CD14-positive monocyte (primary cell): ENCODE data around the gene SCRN2. TPM values are rescaled to one million over a fixed set of nuclear protein-coding genes. Genes with fewer than 3 reads are reported as not detected.

Experiments used
- DNase-seq, 3 donors: peaks; one replicate each; pipeline ENCODE4 v3.0.0-alpha.2; 2011 to 2022
- H2AFZ ChIP-seq: 2 replicates; pipeline ENCODE4 v1.6.0; 2012; ENCODE audit warnings: mild to moderate bottlenecking, low read depth, low read length, inconsistent platforms; ENCODE audit not compliant: insufficient read depth, poor library complexity, severe bottlenecking
- H3K27ac ChIP-seq, 2 donors: 1 replicate in 1 of 2; 2 replicates in 1 of 2; pipeline ENCODE4 v1.5.1; 2012 to 2013; ENCODE audit warnings: low read length in 2 of 2, control low read depth in 1 of 2, inconsistent platforms in 1 of 2, low read depth in 1 of 2, mild to moderate bottlenecking in 1 of 2
- H3K27me3 ChIP-seq, 2 donors: one replicate each; pipeline versions ENCODE4 v1.6.0 to v1.6.1; 2011 to 2013; ENCODE audit warnings: low read length in 2 of 2; ENCODE audit not compliant: control insufficient read depth in 2 of 2, insufficient read depth in 2 of 2
- H3K36me3 ChIP-seq, 2 donors: replicated peaks in 1 of 2; 1 replicate in 1 of 2; 2 replicates in 1 of 2; pipeline versions ENCODE4 v1.5.1 to v1.6.1; 2012 to 2013; ENCODE audit warnings: low read length in 2 of 2, control low read depth in 1 of 2, inconsistent platforms in 1 of 2, mild to moderate bottlenecking in 1 of 2; ENCODE audit not compliant: insufficient read depth in 2 of 2, control insufficient read depth in 1 of 2
- H3K4me1 ChIP-seq, 2 donors: 1 replicate in 1 of 2; 2 replicates in 1 of 2; pipeline versions ENCODE4 v1.5.1 to v1.6.1; 2012 to 2013; ENCODE audit warnings: low read length in 2 of 2, control low read depth in 1 of 2, inconsistent platforms in 1 of 2, mild to moderate bottlenecking in 1 of 2, moderate library complexity in 1 of 2; ENCODE audit not compliant: insufficient read depth in 2 of 2, control insufficient read depth in 1 of 2
- H3K4me2 ChIP-seq: replicated peaks from 2 replicates; pipeline ENCODE3; 2012; ENCODE audit warnings: low read length, moderate library complexity, mild to moderate bottlenecking; ENCODE audit not compliant: poor library complexity, severe bottlenecking; ENCODE audit errors: extremely low read depth
- H3K4me3 ChIP-seq, 3 experiments: fragments of 200-600 bp in 1 of 3; sonication (generic) in 1 of 3; replicated peaks in 1 of 3; 1 replicate in 2 of 3; 2 replicates in 1 of 3; pipeline ENCODE4 v1.5.1; 2011 to 2013; ENCODE audit warnings: low read length in 3 of 3, mild to moderate bottlenecking in 3 of 3, control low read depth in 2 of 3, low read depth in 2 of 3, inconsistent platforms in 1 of 3, moderate library complexity in 1 of 3
- H3K79me2 ChIP-seq: 2 replicates; pipeline ENCODE4 v1.6.0; 2012; ENCODE audit warnings: mild to moderate bottlenecking, control low read depth, inconsistent platforms, low read length, moderate library complexity; ENCODE audit not compliant: insufficient read depth
- H3K9ac ChIP-seq: 2 replicates; pipeline ENCODE4 v1.6.0; 2017; ENCODE audit warnings: low read length, mild to moderate bottlenecking; ENCODE audit not compliant: insufficient read depth, poor library complexity, severe bottlenecking
- H3K9me3 ChIP-seq, 2 donors: replicated peaks in 1 of 2; 1 replicate in 1 of 2; 2 replicates in 1 of 2; pipeline versions ENCODE4 v1.5.1 to v1.6.1; 2012 to 2013; ENCODE audit warnings: low read length in 2 of 2, control low read depth in 1 of 2; ENCODE audit not compliant: control insufficient read depth in 1 of 2, insufficient read depth in 1 of 2
- H4K20me1 ChIP-seq: 2 replicates; pipeline ENCODE4 v1.6.0; 2012; ENCODE audit warnings: mild to moderate bottlenecking, low read length, control low read depth, moderate library complexity; ENCODE audit not compliant: insufficient read depth
- H3K27ac Mint-ChIP-seq, 7 donors: one replicate each; pipeline ENCODE4 v1.8.0; 2020; ENCODE audit warnings: mild to moderate bottlenecking in 7 of 7, mixed read lengths in 7 of 7, moderate library complexity in 6 of 7, inconsistent platforms in 2 of 7
- H3K27me3 Mint-ChIP-seq, 3 donors: one replicate each; pipeline ENCODE4 v1.8.0; 2021 to 2022; ENCODE audit warnings: low read depth in 3 of 3, mild to moderate bottlenecking in 3 of 3, mixed read lengths in 3 of 3, moderate library complexity in 3 of 3, inconsistent platforms in 1 of 3
- H3K36me3 Mint-ChIP-seq, 2 donors: one replicate each; pipeline ENCODE4 v1.8.0; 2020; ENCODE audit warnings: mixed read lengths in 2 of 2, inconsistent platforms in 1 of 2, mild to moderate bottlenecking in 1 of 2
- H3K4me1 Mint-ChIP-seq: one replicate; pipeline ENCODE4 v1.8.0; 2020; ENCODE audit warnings: mild to moderate bottlenecking, mixed read lengths
- H3K4me3 Mint-ChIP-seq, 2 donors: one replicate each; pipeline ENCODE4 v1.8.0; 2020; ENCODE audit warnings: mild to moderate bottlenecking in 2 of 2, mixed read lengths in 2 of 2, moderate library complexity in 1 of 2
- H3K9me3 Mint-ChIP-seq, 7 donors: one replicate each; pipeline ENCODE4 v1.8.0; 2020 to 2022; ENCODE audit warnings: mixed read lengths in 7 of 7, mild to moderate bottlenecking in 6 of 7, moderate library complexity in 6 of 7, inconsistent platforms in 2 of 7
- CTCF ChIP-seq: fragments of 200-600 bp; IDR thresholded peaks from one replicate; pipeline ENCODE4 v1.8.0; 2022; ENCODE audit warnings: antibody characterized with exemption, mild to moderate bottlenecking
- WGBS: methylation state at CpG from one replicate; pipeline ENCODE4 v1.1.5; 2013; ENCODE audit warnings: missing lambda C conversion rate; ENCODE audit not compliant: insufficient coverage; 5-methylcytosine and 5-hydroxymethylcytosine counted together
- intact Hi-C, 2 donors: fragments of 100-400 bp; cut with micrococcal nuclease; formaldehyde crosslinking; loops; one replicate each; pipeline versions ENCODE4 v1.15.0 to v1.15.1; 2023
- polyA plus RNA-seq, 3 donors: library from polyadenylated mRNA; depleted of rRNA in 1 of 3; unstranded in 2 of 3; stranded (reverse) in 1 of 3; fragments of 300-500 nt in 2 of 3; fragments of >200 nt in 1 of 3; fragmentation: Illumina TruSeq in 2 of 3; gene quantifications; 1 replicate in 2 of 3; 2 replicates in 1 of 3; pipeline ENCODE4 v1.2.3, GENCODE V29; 2012 to 2021

Gene SCRN2
- polyA plus RNA-seq, 3 donors: 13.2 to 45.1 (median 14.5) TPM

GRCh38 chr17:47878203-47879027 lies 37.3 kb upstream of the SCRN2 start:
- H3K4me2 ChIP-seq: no peak overlapping the region

More at GRCh38 chr17:47878203-47879027, 37.3 kb upstream of the SCRN2 start:
- Histone ChIP-seq H3K4me3 (no peak overlapping the region), H3K9me3 (peaks cover 6 to 7% of the 10 kb centered on the region in 2 donors), H3K27ac (no peak overlapping the region), H3K27me3 (no peaks in the 10 kb centered on the region), H3K36me3 (no peaks in the 10 kb centered on the region), H3K79me2 (no peaks in the 10 kb centered on the region), H3K4me1 (peaks cover 12 to 13% of the 10 kb centered on the region in 2 donors), H3K9ac (no peak overlapping the region), H2AFZ (no peak overlapping the region), H4K20me1 (no peaks in the 10 kb centered on the region)
- 95% methylated on average over 5 of the region's 10 CpGs for WGBS
- Mint-ChIP-seq H3K4me1 (peaks cover 24% of the 10 kb centered on the region), H3K9me3 (peaks cover 3 to 8% (median 4%) of the 10 kb centered on the region in 7 donors), H3K4me3 (no peak overlapping the region), H3K27ac (peak overlapping the region in 1 of 7 donors; percentile 74), H3K36me3 (no peaks in the 10 kb centered on the region), H3K27me3 (peaks cover 4 to 26% (median 13%) of the 10 kb centered on the region in 3 donors)
- no peak for DNase-seq
- intact Hi-C loops: no loop called here
- TF ChIP-seq CTCF: no peak
